ENCODE measurements around the gene AMBRA1.

The AMBRA1 gene, protein sequence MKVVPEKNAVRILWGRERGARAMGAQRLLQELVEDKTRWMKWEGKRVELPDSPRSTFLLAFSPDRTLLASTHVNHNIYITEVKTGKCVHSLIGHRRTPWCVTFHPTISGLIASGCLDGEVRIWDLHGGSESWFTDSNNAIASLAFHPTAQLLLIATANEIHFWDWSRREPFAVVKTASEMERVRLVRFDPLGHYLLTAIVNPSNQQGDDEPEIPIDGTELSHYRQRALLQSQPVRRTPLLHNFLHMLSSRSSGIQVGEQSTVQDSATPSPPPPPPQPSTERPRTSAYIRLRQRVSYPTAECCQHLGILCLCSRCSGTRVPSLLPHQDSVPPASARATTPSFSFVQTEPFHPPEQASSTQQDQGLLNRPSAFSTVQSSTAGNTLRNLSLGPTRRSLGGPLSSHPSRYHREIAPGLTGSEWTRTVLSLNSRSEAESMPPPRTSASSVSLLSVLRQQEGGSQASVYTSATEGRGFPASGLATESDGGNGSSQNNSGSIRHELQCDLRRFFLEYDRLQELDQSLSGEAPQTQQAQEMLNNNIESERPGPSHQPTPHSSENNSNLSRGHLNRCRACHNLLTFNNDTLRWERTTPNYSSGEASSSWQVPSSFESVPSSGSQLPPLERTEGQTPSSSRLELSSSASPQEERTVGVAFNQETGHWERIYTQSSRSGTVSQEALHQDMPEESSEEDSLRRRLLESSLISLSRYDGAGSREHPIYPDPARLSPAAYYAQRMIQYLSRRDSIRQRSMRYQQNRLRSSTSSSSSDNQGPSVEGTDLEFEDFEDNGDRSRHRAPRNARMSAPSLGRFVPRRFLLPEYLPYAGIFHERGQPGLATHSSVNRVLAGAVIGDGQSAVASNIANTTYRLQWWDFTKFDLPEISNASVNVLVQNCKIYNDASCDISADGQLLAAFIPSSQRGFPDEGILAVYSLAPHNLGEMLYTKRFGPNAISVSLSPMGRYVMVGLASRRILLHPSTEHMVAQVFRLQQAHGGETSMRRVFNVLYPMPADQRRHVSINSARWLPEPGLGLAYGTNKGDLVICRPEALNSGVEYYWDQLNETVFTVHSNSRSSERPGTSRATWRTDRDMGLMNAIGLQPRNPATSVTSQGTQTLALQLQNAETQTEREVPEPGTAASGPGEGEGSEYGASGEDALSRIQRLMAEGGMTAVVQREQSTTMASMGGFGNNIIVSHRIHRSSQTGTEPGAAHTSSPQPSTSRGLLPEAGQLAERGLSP (N-terminal part only)

DNA sequence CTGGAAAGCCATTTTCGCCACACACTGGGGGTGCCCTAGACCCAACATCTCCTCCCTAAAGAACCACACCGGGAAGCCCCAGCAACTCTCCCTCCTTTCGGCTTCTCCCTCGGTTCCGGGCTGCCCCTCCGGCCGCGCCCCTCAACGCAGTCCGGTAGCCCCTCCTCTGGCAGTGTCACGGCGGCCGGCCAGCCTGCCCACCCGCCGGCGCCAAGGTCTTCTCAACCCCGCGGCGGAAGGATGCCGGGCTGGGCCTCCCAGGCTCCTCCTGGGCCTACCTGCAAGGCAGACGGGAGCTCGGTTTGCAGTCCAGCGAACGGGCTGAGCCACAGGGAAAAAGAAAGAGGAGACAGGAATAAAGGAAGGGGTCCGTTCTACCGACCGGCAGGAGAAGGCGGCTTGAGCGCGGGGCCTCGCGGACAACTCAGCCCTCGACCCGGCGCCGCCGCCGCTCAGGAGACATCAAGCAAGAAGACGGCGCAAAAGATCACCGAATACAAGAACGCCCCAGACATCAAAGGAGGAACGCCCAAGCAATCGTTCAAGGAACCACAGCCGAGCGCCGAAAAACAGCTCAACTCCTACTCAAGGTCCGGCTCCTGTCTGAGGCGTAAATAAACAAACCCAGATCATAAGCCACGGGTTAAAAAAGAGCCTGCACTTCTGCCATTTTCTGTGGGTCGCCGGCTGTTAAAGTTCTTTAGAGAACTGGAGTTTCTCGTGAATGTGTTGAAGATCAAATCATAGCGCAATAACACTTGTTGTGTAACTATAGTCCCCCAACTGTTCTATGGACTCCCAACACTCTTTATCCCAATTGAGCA, at the start of gene AMBRA1:
TSS of gene AMBRA1 (minus strand) at position 474 of the 824 bp plus-strand sequence. CDS start 45,643 bp downstream, outside the sequence.
- DNase-seq (ENCODE audit: low spot score) = peak; percentile 84

DNA sequence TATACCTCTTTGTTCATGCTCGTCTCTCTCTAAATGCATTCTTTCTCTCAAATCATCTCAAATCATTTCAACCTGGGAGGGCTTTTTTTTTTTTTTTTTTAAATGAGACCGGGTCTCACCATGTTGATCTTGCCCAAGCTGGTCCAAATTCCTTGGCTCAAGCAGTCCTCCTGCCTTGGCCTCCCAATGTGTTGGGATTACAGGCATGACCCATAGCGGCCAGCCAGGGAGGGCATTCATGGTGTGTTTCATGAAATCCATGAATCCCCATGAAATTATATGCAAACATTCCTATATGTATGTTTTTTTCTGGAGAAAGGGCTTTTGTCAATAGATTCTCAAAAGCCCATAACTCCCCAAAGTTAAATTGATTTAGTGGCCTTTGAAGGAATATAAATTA, 49.7 kb upstream of the AMBRA1 start:
- DNase-seq (ENCODE audit: low spot score) = no peak

DNA sequence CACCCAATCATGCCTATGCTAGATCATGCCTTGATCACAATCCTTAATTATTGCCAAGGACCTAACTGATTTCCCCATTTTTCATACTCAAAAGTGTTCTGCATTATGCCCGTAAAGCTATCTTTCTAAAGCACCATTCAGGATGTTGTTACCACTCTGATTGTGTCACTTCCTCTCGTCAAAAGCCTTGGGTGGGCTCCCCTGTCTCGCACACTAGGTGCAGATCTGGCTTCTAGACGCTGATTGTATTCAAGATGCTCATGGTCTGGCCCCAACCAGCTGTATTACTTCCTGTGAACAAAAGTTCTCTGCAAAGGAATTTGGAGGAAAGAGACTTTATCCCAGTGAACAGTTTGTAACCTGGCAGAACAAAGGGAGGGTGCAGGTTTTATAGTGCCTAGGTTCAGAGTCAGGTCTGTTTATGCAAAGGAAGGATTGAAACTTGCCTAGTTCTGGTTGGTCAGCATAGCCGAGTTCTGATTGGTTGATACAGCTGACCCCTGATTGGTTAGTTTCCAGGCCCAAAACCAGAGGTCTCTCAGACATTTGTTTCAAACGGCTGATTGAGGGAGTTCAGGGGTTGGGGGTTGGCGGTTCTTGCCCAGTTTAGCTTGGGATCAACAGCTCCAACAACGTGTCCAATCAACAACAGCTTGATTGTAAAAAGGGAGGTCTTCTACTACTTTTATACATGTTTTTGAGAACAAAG, 49.0 kb upstream of the AMBRA1 start:
- DNase-seq (ENCODE audit: low spot score) = no peak

DNA sequence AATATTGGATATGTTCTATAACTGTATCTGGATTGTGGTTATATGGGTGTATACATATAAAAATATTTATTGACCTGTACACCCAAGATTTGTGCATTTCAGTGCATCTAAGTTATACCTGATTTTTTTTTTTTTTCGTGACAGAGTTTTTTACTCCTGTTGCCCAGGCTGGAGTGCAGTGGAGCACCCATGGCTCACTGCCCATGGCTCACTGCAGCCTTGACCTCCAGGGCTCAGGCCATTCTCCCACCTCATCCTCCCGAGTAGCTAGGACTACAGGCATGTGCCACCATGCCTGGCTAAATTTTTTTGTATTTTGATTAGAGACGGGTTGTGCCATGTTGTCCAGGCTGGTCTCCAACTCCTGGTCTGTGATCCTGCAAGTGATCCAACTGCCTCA, 47.8 kb upstream of the AMBRA1 start:
- DNase-seq (ENCODE audit: low spot score) = no peak

DNA sequence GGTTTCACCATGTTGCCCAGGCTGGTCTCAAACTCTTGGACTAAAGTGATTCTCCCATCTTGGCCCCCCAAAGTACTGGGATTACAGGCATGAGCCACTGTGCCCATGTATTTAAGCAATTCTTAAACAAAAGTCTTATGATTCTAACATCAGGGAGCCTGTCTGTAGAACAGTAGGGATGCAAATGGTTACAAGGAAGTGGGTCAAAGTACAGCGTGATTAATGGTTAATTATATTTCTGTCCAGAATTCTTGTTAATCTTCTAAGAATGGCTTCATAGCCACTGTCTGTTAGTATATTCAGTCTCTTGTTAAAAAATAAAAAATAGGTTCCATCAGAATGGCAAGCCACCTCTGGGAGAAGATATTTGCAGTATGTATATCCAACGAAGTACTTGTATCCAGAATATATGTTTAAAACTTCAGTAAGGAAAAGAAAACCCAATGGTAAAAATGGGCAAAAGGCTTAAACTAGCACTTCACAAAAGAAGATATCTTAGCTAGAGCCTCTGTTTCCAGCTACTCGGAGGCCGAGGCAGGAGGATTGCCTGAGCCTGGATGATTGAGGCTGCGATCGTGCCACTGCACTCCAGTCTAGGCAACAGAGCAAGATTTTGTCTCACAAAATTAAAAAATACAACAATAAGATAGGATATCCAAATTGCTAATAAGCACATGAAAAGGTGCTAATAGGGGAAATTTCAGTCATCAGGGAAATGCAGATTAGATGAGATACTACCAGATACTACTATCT, 46.4 kb upstream of the AMBRA1 start:
- no peak for DNase-seq (ENCODE audit: low spot score)

DNA sequence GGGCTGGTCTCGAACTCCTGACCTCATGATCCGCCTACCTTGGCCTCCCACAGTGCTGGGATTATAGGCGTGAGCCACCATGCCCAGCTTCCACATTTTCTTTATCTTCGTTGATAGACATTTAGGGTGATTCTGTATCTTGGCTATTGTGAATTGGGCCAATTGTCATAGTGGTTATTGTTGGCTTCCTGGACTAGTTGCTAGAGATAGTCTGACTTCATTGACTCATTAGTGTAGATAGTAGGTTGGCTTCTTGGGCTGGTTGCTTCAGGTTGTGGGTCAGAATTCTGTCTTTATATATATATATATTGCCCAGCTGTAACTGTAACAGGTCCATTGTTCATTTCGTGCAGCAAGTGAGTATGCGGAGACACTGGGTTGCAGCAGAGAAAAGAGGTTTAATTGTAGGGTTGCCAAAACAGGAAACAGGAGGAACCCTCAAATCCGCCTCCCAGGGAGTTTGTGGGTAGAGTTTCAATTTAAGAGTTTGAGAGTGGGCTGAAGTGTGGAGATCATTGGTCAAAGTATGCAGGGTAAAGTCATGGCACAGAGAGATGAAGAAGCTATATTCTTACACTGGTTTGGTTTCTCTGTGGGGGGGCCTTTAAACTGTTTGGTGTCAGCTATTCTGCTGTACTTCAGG, 45.5 kb upstream of the AMBRA1 start:
- no peak for DNase-seq (ENCODE audit: low spot score)

DNA sequence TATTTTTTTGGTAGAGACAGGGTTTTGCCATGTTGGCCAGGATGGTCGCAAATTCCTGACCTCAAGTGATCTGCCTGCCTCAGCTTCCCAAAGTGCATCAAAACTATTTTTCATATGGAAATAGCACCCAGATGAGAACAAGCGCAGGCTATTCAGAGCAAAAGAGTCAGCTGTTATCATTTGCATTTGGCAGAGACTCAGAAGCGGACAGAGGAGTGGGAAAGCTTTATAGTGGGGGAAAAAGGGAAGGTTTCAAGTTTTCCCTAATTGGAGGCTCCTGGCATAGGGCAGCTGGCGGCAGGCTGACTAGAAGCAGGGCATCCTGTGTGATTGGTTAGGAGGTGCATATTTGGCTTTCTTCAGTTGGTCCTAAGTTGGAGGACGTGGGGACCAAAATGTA, 43.7 kb upstream of the AMBRA1 start:
- no peak for DNase-seq (ENCODE audit: low spot score)

DNA sequence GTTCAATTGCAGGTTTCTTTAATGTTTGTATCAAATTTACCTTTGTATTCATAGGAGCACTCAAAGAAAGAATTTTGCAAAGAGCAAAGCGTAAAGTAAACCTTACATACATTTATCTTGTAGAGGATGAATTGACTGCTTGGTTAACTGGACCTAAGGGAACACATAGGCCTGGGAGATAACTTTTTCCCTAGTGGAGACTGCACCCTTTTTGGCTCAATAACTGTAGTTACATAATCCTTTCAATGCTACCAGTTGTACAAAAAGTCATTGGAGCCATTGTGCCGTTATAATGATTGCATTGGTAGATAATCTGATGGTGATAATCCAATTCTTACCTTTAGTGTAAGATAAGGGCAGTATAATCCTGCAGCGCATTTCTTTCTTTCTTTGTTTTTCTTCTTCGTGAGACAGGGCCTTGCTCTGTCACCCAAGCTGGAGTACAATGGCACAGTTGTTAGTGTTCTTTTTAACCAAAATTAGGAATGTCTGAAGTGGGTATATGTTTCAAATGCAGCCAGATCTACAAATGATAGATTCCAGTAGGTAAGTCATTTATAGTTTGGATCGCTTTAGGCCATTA, 41.8 kb upstream of the AMBRA1 start:
- no peak for DNase-seq (ENCODE audit: low spot score)

DNA sequence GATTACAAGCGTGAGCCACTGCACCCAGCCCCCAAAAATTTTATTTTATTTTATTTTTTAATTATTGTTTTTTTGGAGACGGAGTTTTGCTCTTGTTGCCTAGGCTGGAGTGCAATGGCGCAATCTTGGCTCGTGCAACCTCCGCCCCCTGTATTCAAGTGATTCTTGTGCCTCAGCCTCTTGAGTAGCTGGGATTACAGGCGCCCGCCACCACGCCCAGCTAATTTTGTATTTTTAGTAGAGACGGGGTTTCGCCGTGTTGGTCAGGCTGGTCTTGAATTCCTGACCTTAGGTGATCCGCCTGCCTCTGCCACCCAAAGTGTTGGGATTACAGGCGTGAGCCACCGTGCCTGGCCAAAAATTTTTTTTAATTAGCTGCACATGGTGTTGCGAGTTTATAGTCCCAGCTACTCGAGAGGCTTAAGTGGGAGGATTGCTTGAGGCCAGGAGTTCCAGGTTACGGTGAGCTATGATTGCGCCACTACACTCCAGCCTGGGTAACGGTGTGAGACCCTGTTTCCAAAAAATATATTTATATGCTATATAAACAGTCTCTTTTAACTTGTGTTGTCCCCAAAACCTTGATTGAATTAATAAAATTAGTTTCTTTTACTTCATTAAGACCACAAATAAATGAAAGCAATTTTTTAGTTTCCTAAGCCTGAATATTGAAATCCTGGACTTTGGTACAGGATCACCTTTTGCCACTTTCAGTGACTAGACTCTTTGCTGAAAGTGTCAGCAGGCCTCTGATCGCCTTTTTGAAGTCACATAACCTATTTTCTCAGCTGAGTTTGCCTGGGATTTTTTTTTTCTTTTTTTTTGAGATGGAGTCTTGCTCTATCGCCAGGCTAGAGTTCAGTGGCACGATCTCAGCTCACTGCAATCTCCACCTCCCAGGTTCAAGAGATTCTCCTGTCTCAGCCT, 39.7 kb upstream of the AMBRA1 start:
- DNase-seq (ENCODE audit: low spot score) = no peak

DNA sequence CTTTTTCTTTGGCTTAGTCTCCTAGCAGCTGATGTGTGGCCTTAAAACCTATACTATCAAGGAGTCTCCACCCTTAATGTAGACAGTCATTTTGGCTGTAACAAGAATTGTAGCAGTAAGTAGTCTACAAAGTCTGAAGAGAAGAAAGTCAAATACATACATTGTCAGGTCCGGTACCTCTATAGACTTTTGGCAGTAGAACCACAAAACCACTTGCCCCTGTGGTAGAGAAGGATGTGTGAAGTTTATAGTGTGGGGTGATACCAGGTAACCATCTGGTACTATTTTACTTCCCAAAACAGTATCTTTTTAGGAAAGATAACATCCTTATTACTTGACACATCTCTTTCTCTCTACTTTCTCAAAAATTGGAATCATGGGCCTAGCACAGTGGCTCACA, 38.7 kb upstream of the AMBRA1 start:
- DNase-seq (ENCODE audit: low spot score) = no peak

DNA sequence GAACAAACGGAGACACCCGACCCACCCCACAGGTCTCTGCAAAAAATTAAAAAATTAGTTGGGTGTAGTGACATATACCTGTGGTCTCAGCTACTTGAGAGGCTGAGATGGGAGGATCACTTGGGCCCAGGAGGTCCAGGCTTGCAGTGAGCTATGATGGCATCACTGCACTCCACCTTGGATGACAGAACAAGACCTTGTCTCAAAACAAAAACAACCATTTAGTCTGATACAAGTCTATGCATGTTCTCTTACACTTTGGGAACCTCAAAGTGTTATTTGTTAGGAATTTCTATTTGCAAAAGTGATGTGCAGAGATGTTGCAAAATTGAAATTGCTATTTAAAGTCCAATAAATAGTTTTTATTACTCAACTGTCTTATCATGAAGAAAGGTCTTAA, 37.9 kb upstream of the AMBRA1 start:
- no peak for DNase-seq (ENCODE audit: low spot score)

DNA sequence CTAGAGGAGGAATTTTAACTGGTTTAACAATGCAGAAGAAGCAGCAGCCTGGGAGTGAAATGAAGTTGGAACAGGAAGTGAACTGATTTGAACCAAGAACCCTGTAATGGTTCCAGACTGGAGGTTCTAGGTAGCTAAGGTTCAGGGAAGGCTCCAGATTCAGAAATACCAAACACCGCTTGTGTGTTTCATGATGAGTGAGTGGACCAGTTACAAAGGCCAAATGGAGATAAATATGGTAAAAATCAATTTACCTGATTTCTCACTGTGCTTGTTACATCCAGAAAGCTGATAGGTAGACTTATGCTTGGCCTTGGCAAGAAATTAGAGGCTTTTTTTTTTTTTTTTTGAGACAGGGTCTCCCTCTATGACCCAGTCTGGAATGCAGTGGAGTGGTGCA, 36.4 kb upstream of the AMBRA1 start:
- no peak for DNase-seq (ENCODE audit: low spot score)

DNA sequence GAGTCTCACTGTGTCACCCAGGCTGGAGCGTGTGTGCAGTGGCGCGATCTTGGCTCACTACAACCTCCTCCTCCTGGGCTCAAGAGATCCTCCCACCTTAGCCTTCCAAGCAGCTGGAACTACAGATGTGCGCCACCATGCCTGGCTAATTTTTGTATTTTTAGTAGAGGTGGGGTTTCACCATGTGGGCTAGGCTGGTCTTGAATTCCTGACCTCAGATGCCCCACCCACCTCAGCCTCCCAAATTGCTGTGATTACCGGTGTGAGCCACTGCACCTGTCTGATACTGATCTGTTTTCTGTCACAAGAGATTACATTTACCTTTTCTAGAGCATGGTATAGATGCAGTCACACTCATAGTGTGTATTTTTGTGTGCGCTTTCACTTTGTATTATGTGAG, 35.1 kb upstream of the AMBRA1 start:
- no peak for DNase-seq (ENCODE audit: low spot score)

DNA sequence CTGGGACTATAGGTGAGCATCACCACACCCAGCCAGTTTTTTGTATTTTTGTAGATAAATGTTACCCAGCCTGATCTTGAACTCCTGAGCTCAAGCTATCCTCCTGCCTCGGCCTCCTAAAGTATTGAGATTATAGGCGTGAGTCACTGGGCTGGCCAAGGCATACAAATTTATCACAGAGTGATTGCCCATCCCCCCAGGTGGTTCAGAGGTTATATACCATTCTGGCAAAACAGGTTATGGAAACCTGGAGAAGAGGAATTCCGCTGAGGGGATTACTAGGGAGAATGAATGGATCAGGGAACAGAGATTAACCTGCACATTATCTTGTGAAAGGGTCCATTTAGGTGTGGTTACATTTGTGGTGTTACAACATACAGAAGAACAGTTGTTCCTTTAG, 31.6 kb upstream of the AMBRA1 start:
- DNase-seq (ENCODE audit: low spot score) = no peak

DNA sequence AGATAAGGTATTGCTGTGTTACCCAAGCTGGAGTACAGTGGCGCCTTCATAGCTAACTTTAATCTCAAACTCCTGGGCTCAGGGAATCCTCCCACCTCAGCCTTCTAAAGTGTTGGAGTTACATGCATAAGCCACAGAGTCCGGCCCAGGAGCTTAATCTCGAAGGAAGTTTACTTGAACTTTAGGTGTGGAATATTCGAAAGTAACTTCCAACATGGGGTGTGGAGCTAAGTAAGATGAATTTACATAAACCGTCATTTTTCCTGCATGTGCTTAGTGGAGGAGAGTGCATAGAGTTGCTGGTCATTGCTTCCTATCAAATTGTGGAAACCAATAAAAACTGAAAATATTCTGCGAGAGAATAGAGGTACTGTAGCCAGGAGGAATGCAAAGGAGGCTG, 25.0 kb upstream of the AMBRA1 start:
- DNase-seq (ENCODE audit: low spot score) = no peak

DNA sequence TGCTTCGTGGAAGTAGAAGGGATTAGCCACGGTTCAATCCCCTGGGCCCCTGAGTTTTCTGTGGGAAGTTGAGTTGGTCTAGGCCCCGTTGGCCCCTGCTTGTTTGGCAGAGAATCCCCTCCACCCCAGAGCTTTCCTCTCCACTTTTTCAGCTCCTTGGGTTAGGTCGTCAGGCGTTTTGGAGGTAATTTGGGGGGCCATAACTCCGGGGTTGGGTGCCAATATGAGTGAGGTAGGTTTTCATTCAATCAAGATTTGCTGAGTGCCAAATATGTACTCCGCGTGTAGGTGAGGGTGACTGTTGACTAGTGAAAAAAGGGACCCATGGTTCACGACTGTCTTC, 24.1 kb upstream of the AMBRA1 start:
- DNase-seq (ENCODE audit: low spot score) = no peak

DNA sequence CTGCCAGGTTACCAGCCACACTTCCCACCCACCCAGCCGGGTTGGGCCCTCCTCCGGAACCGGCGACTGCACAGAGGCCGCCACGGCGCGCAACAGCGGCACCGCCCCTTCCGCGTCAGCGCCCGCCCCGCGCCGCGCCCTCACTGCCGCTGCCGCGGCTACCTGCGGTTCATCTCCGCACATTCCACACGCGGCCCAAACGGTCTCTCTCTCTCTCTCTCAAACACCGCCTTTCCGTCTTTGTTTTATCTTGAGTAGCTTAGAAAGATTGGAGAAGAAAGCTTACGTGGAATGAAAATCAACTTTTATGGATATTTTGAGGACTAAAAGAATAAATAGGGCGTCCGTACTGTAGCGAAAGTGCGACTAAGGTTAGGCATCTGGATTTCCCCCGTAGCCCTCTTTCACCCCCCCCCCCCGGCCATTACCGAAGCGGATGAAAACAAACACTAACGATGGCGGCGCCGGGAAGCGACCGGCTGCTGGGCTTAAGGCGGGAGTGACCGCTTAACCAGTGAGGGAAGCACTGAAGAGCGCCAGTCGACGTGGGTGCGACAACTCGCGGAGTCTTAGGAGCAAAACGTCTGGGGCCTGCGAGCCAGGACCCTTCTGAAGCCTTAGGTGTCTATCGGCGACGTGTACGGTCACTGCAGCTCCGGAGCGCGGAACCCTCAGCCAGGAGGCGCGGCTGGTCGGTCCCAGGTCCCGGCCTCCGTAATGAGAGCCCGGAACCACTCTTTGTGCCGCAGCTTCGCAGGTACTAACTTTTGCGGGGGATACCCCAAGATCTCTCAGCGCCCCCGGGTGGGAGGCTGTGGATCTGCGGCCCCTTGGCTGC, 23.5 kb upstream of the AMBRA1 start, which contains the start of the genes ATG13 and HARBI1:
TSS of gene ATG13 (plus strand) at position 420 of the 838 bp plus-strand sequence. CDS start 26,739 bp downstream, outside the sequence.
TSS of gene HARBI1 (minus strand) at position 94 of the 838 bp plus-strand sequence. CDS start 990 bp downstream, outside the sequence.
- DNase-seq (ENCODE audit: low spot score) = peak; percentile 94
